Measurements from ENCODE around the gene ZNF358.

The ZNF358 gene

DNA sequence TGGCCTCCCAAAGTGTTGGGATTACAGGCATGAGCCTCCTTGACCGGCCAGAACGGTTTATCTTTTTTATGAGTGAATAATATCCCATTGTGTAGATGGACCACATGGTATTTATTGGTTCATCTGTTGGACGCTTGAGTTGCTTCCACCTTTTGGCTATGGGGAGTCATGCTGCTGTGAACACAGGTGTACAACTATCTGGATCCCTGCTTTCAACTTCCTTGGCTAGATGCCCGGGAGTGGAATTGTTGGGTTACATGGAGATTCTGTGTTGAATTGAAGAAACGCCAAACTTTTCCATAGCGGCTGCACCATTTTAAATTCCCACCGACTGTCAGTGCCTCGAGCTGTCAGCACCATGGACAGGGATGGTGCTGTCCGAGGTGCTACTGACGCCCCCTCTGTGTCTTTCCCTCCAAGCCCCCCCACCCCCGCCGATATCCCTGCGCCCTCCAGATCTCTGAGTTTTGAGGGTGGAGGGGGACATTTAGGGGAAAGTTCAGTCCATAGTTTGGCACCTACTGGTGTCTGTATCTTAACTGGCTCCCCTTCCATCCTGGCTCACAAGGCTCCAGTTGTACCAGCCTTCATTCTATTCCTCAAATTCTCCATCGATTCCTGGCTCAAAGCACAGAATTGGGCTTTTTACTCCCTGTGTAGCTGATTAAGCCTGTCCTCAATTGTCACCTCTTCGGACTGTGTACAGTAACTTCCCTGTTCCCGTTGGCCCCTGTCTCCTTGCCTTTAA lies 46.9 kb downstream of the ZNF358 start:
- TF ChIP-seq, protein P1, sequence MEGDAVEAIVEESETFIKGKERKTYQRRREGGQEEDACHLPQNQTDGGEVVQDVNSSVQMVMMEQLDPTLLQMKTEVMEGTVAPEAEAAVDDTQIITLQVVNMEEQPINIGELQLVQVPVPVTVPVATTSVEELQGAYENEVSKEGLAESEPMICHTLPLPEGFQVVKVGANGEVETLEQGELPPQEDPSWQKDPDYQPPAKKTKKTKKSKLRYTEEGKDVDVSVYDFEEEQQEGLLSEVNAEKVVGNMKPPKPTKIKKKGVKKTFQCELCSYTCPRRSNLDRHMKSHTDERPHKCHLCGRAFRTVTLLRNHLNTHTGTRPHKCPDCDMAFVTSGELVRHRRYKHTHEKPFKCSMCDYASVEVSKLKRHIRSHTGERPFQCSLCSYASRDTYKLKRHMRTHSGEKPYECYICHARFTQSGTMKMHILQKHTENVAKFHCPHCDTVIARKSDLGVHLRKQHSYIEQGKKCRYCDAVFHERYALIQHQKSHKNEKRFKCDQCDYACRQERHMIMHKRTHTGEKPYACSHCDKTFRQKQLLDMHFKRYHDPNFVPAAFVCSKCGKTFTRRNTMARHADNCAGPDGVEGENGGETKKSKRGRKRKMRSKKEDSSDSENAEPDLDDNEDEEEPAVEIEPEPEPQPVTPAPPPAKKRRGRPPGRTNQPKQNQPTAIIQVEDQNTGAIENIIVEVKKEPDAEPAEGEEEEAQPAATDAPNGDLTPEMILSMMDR (conservative IDR thresholded peaks at IDR 0.05; ENCODE audit: low read depth), result no peak
- ChIA-PET CTCF (no interaction called here), POLR2A (ENCODE audit: low non-redundant PET) (no interaction called here)
- DNase-seq (ENCODE audit: low spot score), result no peak
- H3K27ac ChIP-seq, result no peak overlapping the region

DNA sequence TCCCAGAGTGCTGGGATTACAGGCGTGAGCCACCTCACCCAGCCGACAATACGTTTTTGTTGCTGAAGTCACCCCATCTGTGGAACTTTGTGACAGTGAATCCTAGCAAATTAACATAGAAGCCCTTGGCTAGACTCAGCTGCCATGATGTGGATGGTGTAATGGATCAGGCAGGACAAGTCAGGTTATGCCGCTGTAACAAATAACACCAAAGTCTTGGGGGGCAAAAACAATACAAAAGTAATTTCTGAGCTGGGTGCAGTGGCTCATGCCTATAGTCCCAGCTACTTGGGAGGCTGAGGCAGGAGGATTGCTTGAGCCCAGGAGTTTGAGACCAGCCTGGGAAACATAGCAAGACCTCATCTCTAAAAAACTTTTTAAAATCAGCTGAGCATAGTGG lies 49.0 kb downstream of the ZNF358 start:
- CTCF ChIA-PET, result interaction anchor here (0.6 to 0.9 kb wide), 3 partner anchors 116 to 234 kb away, joined by 4 to 5 read pairs (median 4); partner anchors contain the start of gene TRAPPC5
- TF ChIP-seq, protein P1 (conservative IDR thresholded peaks at IDR 0.05; ENCODE audit: low read depth), result no peak
- no peak overlapping the region for H3K27ac ChIP-seq
- POLR2A ChIA-PET (ENCODE audit: low non-redundant PET), result no interaction called here
- DNase-seq (ENCODE audit: low spot score), result no peak

DNA sequence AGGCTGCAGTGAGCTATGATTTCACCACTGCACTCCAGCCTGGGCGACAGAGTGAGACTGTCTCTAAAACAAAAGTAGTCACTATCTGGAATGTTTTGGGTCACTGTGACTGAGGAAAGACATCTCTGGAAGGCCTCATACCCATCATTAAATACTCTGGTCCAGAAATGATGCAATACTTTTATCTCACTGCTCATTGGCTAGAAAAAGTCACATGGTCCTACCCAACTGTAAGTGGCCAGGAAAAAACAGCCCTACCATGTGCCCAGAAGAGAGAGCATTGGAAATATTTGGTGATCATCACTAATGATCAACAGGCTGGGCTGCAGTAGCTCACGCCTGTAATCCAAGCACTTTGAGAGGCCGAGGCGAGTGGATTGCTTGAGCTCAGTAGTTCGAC lies 49.4 kb downstream of the ZNF358 start:
- ChIA-PET POLR2A (ENCODE audit: low non-redundant PET) (no interaction called here), CTCF (interaction anchor here (0.6 to 0.9 kb wide), 2 partner anchors 196 to 234 kb away, joined by 4 to 5 read pairs; no protein-coding TSS in a partner anchor)
- peak; percentile 36 for DNase-seq (ENCODE audit: low spot score)
- TF ChIP-seq, protein P1 (conservative IDR thresholded peaks at IDR 0.05; ENCODE audit: low read depth), result no peak
- no peak overlapping the region for H3K27ac ChIP-seq
